Endothelial cell of umbilical vein (primary cell): Measurements from ENCODE around the gene SIGMAR1. TPM values are rescaled to one million over a fixed set of nuclear protein-coding genes. Genes with fewer than 3 reads are reported as not detected.

Experiments
- BruUV-seq: library from RNA; stranded (reverse); fragments of 400-500 nt; replicated peaks from 2 replicates; lab custom pipeline; 2021; lab: Mats Ljungman, UMichigan
- CTCF ChIA-PET: fragments of 300-600, 350-600 bp; sonication (Branson Sonifier 250); formaldehyde crosslinking; loops from one replicate; lab custom pipeline; 2021; ENCODE audit warnings: antibody characterized with exemption, inconsistent platforms; lab: Charles Lee
- POLR2A ChIA-PET: fragments of 300-600, 350-600 bp; sonication (Branson Sonifier 250); formaldehyde crosslinking; loops from one replicate; lab custom pipeline; 2021; ENCODE audit warnings: antibody characterized with exemption, inconsistent platforms; lab: Charles Lee
- DNase-seq: peaks from one replicate; pipeline ENCODE4 v3.0.0-alpha.2; 2011; ENCODE audit warnings: low read depth, low spot score
- FAIRE-seq: peaks from 2 replicates; lab custom pipeline; 2011; peaks lifted over from hg19 to GRCh38; lab: Jason Lieb, UNC
- H2AFZ ChIP-seq: 2 replicates; pipeline ENCODE4 v1.6.0; 2012; ENCODE audit warnings: low read depth, low read length, control low read depth, inconsistent platforms
- H3K27ac ChIP-seq: 2 replicates; pipeline ENCODE4 v1.5.1; 2011; ENCODE audit warnings: low read depth, mild to moderate bottlenecking, control low read depth, low read length, moderate library complexity; ENCODE audit not compliant: insufficient read depth
- H3K27me3 ChIP-seq, 2 experiments: 2 replicates each; pipeline versions ENCODE4 v1.6.0 to v1.6.1; 2011; ENCODE audit warnings: low read length in 2 of 2, mixed read lengths in 1 of 2; ENCODE audit not compliant: control insufficient read depth in 2 of 2, insufficient read depth in 2 of 2
- H3K36me3 ChIP-seq, 2 experiments: 2 replicates in 1 of 2; 3 replicates in 1 of 2; pipeline ENCODE4 v1.5.1; 2011; ENCODE audit warnings: low read length in 2 of 2, mild to moderate bottlenecking in 1 of 2, moderate library complexity in 1 of 2; ENCODE audit not compliant: control insufficient read depth in 2 of 2, insufficient read depth in 2 of 2; ENCODE audit errors: extremely low read depth in 1 of 2
- H3K4me1 ChIP-seq: 3 replicates; pipeline ENCODE4 v1.5.1; 2011; ENCODE audit warnings: mild to moderate bottlenecking, low read length; ENCODE audit not compliant: control insufficient read depth, insufficient read depth; ENCODE audit errors: extremely low read depth
- H3K4me2 ChIP-seq: 2 replicates; pipeline ENCODE4 v1.6.1; 2011; ENCODE audit warnings: low read length, control low read depth, mixed read lengths; ENCODE audit not compliant: insufficient read depth
- H3K4me3 ChIP-seq, 3 experiments: fragments of 200-600 bp in 1 of 3; sonication (generic), shearing (Covaris generic) in 1 of 3; replicated peaks in 1 of 3; 2 replicates each; pipeline ENCODE4 v1.5.1; 2011 to 2016; ENCODE audit warnings: control low read depth in 3 of 3, low read length in 3 of 3, mild to moderate bottlenecking in 2 of 3, inconsistent platforms in 1 of 3, low read depth in 1 of 3, moderate library complexity in 1 of 3; ENCODE audit not compliant: insufficient read depth in 1 of 3
- H3K79me2 ChIP-seq: 2 replicates; pipeline ENCODE4 v1.6.0; 2012; ENCODE audit warnings: low read length, inconsistent platforms; ENCODE audit not compliant: control insufficient read depth, insufficient read depth
- H3K9ac ChIP-seq: replicated peaks from 2 replicates; pipeline ENCODE3; 2011; ENCODE audit warnings: low read length, control low read depth; ENCODE audit not compliant: insufficient read depth; ENCODE audit errors: extremely low read depth
- H3K9me1 ChIP-seq: replicated peaks from 3 replicates; pipeline ENCODE4 v1.6.0; 2011; ENCODE audit warnings: mild to moderate bottlenecking, low read length; ENCODE audit not compliant: control insufficient read depth, insufficient read depth; ENCODE audit errors: extremely low read depth
- H3K9me3 ChIP-seq: replicated peaks from 2 replicates; pipeline ENCODE4 v1.5.1; 2012; ENCODE audit warnings: low read length, inconsistent platforms; ENCODE audit not compliant: control insufficient read depth, insufficient read depth
- H4K20me1 ChIP-seq: replicated peaks from 2 replicates; pipeline ENCODE3; 2011; ENCODE audit warnings: mild to moderate bottlenecking, low read length; ENCODE audit not compliant: control insufficient read depth, insufficient read depth; ENCODE audit errors: extremely low read depth
- EZH2 ChIP-seq: IDR thresholded peaks from 2 replicates; pipeline ENCODE4 v1.6.1; 2012; ENCODE audit warnings: borderline replicate concordance, low read depth, mild to moderate bottlenecking, moderate library complexity, low read length, inconsistent platforms; ENCODE audit not compliant: severe bottlenecking
- GATA2 ChIP-seq: IDR thresholded peaks from 2 replicates; pipeline ENCODE4 v1.7.0; 2011; ENCODE audit warnings: low read depth, mild to moderate bottlenecking, moderate library complexity, mixed read lengths, low read length; ENCODE audit not compliant: insufficient read length, insufficient read depth
- MYC ChIP-seq: IDR thresholded peaks from one replicate; pipeline ENCODE4 v1.6.1; 2011; ENCODE audit warnings: mild to moderate bottlenecking, low read depth, low read length
- POLR2A ChIP-seq: IDR thresholded peaks from 2 replicates; pipeline ENCODE4 v1.6.1; 2012; ENCODE audit warnings: low read depth, mild to moderate bottlenecking, control low read depth, low read length
- POLR2AphosphoS5 ChIP-seq: IDR thresholded peaks from 2 replicates; pipeline ENCODE4 v1.6.1; 2012; ENCODE audit warnings: low read depth, mild to moderate bottlenecking, control low read depth, low read length, moderate library complexity; ENCODE audit not compliant: insufficient read depth
- dilution Hi-C: fragments of 300-500 bp; cut with MboI; formaldehyde crosslinking; loops from one replicate; pipeline ENCODE4 v1.15.0; 2019; ENCODE audit warnings: low sequenced_read_pairs; ENCODE audit not compliant: extremely low pct_ligation_motif_present
- intact Hi-C: fragments of 100-400 bp; cut with micrococcal nuclease; formaldehyde crosslinking; loops from one replicate; pipeline ENCODE4 v1.10.0; 2022
- polyA plus RNA-seq, 4 experiments: library from polyadenylated mRNA; depleted of rRNA in 3 of 4; stranded (reverse) in 3 of 4; unstranded in 1 of 4; fragments of >200 nt; gene quantifications; 2 replicates each; pipeline versions ENCODE4 v1.2.1 to v1.2.3, GENCODE V29; 2011 to 2012; ENCODE audit warnings: missing spikeins in 1 of 4
- total RNA-seq: library from RNA; stranded (reverse); gene quantifications from 2 replicates; pipeline ENCODE4 v1.2.3, GENCODE V29; 2021
- TF ChIP-seq, protein P1 (sequence below), 2 donors: IDR thresholded peaks; 1 replicate in 1 of 2; 2 replicates in 1 of 2; pipeline ENCODE4 v1.5.1; 2011; ENCODE audit warnings: low read length in 2 of 2, mild to moderate bottlenecking in 2 of 2, moderate library complexity in 2 of 2, control low read depth in 1 of 2, inconsistent platforms in 1 of 2, low read depth in 1 of 2; ENCODE audit not compliant: insufficient read depth in 1 of 2; ENCODE audit errors: extremely low read depth in 1 of 2
- TF ChIP-seq, protein P2 (sequence below): IDR thresholded peaks from 2 replicates; pipeline ENCODE4 v1.6.1; 2011; ENCODE audit not compliant: insufficient read depth, insufficient read length

SIGMAR1 gene
- total and polyA plus RNA-seq, 2 donors (not counting 3 experiments of a cell fraction or from before 2014, with no cell fraction given) = 78.4 to 81.2 TPM

DNA sequence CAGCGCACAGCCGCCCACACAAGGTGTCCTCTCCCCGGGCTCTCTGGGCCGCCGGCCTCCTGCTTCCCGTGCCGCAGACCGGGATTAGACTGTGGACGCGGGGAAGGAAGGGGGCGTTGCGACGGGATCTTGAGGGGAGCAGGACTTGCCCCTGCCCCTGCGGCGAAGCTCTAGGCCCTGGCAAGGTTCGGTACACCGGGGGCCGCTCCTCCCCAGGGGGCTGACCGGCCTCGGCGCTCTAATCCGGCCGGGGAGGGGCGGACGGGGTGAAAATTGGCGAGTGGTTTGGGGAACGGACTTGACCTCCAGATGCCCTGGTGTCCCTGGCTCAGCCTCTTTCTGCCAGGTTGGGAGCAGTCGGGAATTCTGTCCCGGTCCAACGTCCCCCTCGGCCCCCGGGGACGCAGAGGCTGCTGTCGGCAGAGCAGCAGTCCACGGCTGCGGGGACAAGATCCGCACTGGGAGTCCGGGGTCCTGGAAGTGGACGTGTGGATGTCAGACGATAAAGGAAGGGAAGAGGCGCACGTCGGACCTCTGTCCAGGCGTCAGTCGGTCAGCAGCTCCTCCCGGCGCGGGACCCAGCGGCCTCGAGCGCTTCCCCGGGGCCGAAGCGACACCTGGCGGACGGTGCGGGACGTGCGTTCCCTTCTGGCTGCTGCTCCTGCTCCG, 46.2 kb downstream of the SIGMAR1 start:
- peaks cover 66 to 75% of the 10 kb centered on the region in 2 experiments for H3K27me3 ChIP-seq
- POLR2A ChIA-PET = no interaction called here
- H3K79me2 ChIP-seq = no peaks in the 10 kb centered on the region
- H4K20me1 ChIP-seq = no peaks in the 10 kb centered on the region
- no TSS peak for BruUV-seq
- H3K9ac ChIP-seq = no peak overlapping the region
- FAIRE-seq (peak; percentile 95), DNase-seq (peak; percentile 70)
- TF ChIP-seq MYC (no peak), GATA2 (no peak), POLR2AphosphoS5 (no peak), EZH2 (peak; percentile 83), POLR2A (no peak)
- TF ChIP-seq, protein P1, sequence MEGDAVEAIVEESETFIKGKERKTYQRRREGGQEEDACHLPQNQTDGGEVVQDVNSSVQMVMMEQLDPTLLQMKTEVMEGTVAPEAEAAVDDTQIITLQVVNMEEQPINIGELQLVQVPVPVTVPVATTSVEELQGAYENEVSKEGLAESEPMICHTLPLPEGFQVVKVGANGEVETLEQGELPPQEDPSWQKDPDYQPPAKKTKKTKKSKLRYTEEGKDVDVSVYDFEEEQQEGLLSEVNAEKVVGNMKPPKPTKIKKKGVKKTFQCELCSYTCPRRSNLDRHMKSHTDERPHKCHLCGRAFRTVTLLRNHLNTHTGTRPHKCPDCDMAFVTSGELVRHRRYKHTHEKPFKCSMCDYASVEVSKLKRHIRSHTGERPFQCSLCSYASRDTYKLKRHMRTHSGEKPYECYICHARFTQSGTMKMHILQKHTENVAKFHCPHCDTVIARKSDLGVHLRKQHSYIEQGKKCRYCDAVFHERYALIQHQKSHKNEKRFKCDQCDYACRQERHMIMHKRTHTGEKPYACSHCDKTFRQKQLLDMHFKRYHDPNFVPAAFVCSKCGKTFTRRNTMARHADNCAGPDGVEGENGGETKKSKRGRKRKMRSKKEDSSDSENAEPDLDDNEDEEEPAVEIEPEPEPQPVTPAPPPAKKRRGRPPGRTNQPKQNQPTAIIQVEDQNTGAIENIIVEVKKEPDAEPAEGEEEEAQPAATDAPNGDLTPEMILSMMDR (IDR thresholded peaks at IDR 0.05; ENCODE audit: extremely low read depth in 1 of 2, insufficient read depth in 1 of 2, low read depth in 1 of 2, low read length in 2 of 2) = peak; percentile 88 to 99
- TF ChIP-seq, protein P2, sequence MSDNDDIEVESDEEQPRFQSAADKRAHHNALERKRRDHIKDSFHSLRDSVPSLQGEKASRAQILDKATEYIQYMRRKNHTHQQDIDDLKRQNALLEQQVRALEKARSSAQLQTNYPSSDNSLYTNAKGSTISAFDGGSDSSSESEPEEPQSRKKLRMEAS = no peak
- no peaks in the 10 kb centered on the region for H3K4me1 ChIP-seq
- dilution Hi-C loops = no loop called here
- H3K9me1 ChIP-seq = no peaks in the 10 kb centered on the region
- H2AFZ ChIP-seq = no peak overlapping the region
- H3K4me2 ChIP-seq = no peak overlapping the region
- H3K36me3 ChIP-seq = no peaks in the 10 kb centered on the region
- H3K9me3 ChIP-seq = no peaks in the 10 kb centered on the region
- CTCF ChIA-PET = interaction anchor here (0.6 to 5.1 kb wide), 57 partner anchors 9 to 259 kb away, joined by 3 to 326 read pairs (median 5); partner anchors contain the start of genes DCTN3, ENHO, FAM219A and MYORG
- no peak overlapping the region for H3K4me3 ChIP-seq
- H3K27ac ChIP-seq = no peak overlapping the region
- intact Hi-C loops = loop anchor here (1.0 to 2.0 kb wide), 2 partner anchors 43 to 187 kb away; no protein-coding TSS in a partner anchor
